ENCODE measurements around the gene CHMP2B. TPM values are rescaled to one million over a fixed set of nuclear protein-coding genes. Genes with fewer than 3 reads are reported as not detected.
A peak's percentile ranks its signal among the peaks of the same experiment; 100 is the strongest.

CHMP2B gene
- polyA plus RNA-seq, 1 donor from 2014 or later = 59.3 TPM

DNA sequence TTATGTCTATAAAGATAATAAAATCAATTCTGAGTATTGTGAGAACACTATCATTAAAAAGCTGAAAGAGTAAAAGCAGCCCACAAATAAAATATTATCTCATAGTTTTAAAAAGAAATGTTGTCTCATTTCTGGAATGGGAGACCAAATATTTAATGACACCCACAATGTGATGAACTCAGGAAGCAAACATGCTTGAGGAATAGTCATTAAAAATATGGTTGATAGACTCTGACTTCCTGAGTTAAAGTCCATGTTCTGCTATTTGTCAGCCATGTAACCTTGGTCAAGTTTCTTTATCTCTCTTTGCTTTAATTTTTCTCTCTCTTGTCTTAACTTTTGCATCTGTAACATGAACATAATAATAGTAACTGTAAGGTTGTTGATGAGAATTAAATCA lies 35.5 kb upstream of the CHMP2B start:
- Histone ChIP-seq H3K4me2 (ENCODE audit: low read length) (no peak overlapping the region), H3K27me3 (ENCODE audit: insufficient read depth, low read depth, low read length) (no peaks in the 10 kb centered on the region), H2AFZ (ENCODE audit: low read depth, low read length) (no peak overlapping the region), H3K79me2 (replicated peaks; ENCODE audit: insufficient read depth, low read length) (no peaks in the 10 kb centered on the region), H4K20me1 (ENCODE audit: insufficient read depth) (no peaks in the 10 kb centered on the region), H3K9ac (ENCODE audit: low read length) (no peak overlapping the region), H3K9me2 (ENCODE audit: insufficient read depth, low read length) (no peaks in the 10 kb centered on the region), H3F3A (ENCODE audit: insufficient read depth, low read length, poor library complexity, severe bottlenecking) (no peaks in the 10 kb centered on the region), H3K27ac (ENCODE audit: low read length) (no peak overlapping the region), H3K36me3 (ENCODE audit: insufficient read depth, low read length) (no peaks in the 10 kb centered on the region), H3K4me3 (ENCODE audit: low read length) (no peak overlapping the region), H3K9me3 (ENCODE audit: low read length) (no peaks in the 10 kb centered on the region)
- TF ChIP-seq RAD21 (conservative IDR thresholded peaks at IDR 0.05) = no peak
- TF ChIP-seq EP300 (conservative IDR thresholded peaks at IDR 0.05; ENCODE audit: poor library complexity, severe bottlenecking) = no peak
- no peak for TF ChIP-seq MXI1 (conservative IDR thresholded peaks at IDR 0.05; ENCODE audit: poor library complexity, severe bottlenecking)
- no peak for TF ChIP-seq SMC3 (conservative IDR thresholded peaks at IDR 0.05; ENCODE audit: poor library complexity)

DNA sequence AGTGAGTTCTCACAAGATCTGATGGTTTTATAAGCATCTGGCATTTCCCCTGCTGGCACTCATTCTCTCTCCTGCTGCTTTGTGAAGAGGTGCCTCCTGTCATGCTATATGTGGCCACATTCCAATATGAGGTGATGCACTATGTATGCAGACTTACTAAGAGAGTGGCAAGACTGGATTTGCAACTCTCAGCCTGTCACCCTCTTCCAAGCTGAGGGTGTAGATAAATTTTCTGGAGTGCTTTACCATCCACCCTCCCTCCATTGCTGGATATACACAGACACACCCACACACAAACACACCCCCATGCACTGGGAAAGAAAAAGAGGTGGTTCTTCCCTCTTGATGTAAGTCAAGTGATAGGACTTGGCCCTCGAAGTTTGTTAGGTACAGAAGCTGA lies 30.2 kb upstream of the CHMP2B start:
- no peaks in the 10 kb centered on the region for H3K79me2 ChIP-seq (replicated peaks; ENCODE audit: insufficient read depth, low read length)
- no peaks in the 10 kb centered on the region for H3K36me3 ChIP-seq (ENCODE audit: insufficient read depth, low read length)
- H3F3A ChIP-seq (ENCODE audit: insufficient read depth, low read length, poor library complexity, severe bottlenecking) = no peaks in the 10 kb centered on the region
- no peak overlapping the region for H3K4me3 ChIP-seq (ENCODE audit: low read length)
- TF ChIP-seq POLR2AphosphoS5 (IDR thresholded peaks at IDR 0.05) (no peak), EZH2 (IDR thresholded peaks at IDR 0.05; ENCODE audit: borderline replicate concordance, insufficient read depth, low read length, poor library complexity, severe bottlenecking) (no peak)
- no peaks in the 10 kb centered on the region for H3K27me3 ChIP-seq (ENCODE audit: insufficient read depth, low read depth, low read length)
- H3K9ac ChIP-seq (ENCODE audit: low read length) = no peak overlapping the region
- H3K4me2 ChIP-seq (ENCODE audit: low read length) = no peak overlapping the region
- no peaks in the 10 kb centered on the region for H3K9me2 ChIP-seq (ENCODE audit: insufficient read depth, low read length)
- no peaks in the 10 kb centered on the region for H4K20me1 ChIP-seq (ENCODE audit: insufficient read depth)
- H2AFZ ChIP-seq (ENCODE audit: low read depth, low read length) = no peak overlapping the region
- no peak overlapping the region for H3K27ac ChIP-seq (ENCODE audit: low read length)
- H3K9me3 ChIP-seq (ENCODE audit: low read length) = no peaks in the 10 kb centered on the region

DNA sequence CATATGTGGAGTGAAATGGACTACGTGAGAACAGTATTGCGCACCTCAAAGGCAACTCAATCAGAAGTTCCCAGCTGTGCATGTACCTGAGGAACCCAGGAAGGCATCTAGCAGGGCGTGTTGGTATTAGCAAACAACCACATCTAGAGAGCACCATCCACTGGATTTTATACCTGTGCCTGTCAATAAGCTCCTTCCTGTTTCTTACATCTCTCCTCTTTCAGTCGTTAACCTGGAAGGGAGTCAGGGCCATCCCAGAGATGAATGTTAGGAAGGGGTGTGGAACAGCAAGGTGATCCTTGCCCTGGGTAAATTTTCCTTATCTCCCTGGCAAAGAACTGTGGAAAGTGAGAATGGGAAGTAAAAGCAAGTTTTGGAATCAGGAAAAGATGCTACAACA lies 29.6 kb upstream of the CHMP2B start:
- H3K27ac ChIP-seq (ENCODE audit: low read length) = no peak overlapping the region
- H3F3A ChIP-seq (ENCODE audit: insufficient read depth, low read length, poor library complexity, severe bottlenecking) = no peaks in the 10 kb centered on the region
- H3K79me2 ChIP-seq (replicated peaks; ENCODE audit: insufficient read depth, low read length) = no peaks in the 10 kb centered on the region
- H3K9me3 ChIP-seq (ENCODE audit: low read length) = no peaks in the 10 kb centered on the region
- no peak overlapping the region for H3K4me3 ChIP-seq (ENCODE audit: low read length)
- no peak for TF ChIP-seq TAF1 (IDR thresholded peaks at IDR 0.05; ENCODE audit: low read depth)
- no peak for TF ChIP-seq SMC3 (conservative IDR thresholded peaks at IDR 0.05; ENCODE audit: poor library complexity)
- no peak for TF ChIP-seq EZH2 (IDR thresholded peaks at IDR 0.05; ENCODE audit: borderline replicate concordance, insufficient read depth, low read length, poor library complexity, severe bottlenecking)
- TF ChIP-seq RAD21 (conservative IDR thresholded peaks at IDR 0.05) = no peak
- no peak for TF ChIP-seq MXI1 (conservative IDR thresholded peaks at IDR 0.05; ENCODE audit: poor library complexity, severe bottlenecking)
- TF ChIP-seq POLR2AphosphoS5 (IDR thresholded peaks at IDR 0.05) = no peak
- no peaks in the 10 kb centered on the region for H3K27me3 ChIP-seq (ENCODE audit: insufficient read depth, low read depth, low read length)
- no peaks in the 10 kb centered on the region for H3K36me3 ChIP-seq (ENCODE audit: insufficient read depth, low read length)
- no peaks in the 10 kb centered on the region for H4K20me1 ChIP-seq (ENCODE audit: insufficient read depth)
- H3K9me2 ChIP-seq (ENCODE audit: insufficient read depth, low read length) = no peaks in the 10 kb centered on the region
- H2AFZ ChIP-seq (ENCODE audit: low read depth, low read length) = no peak overlapping the region
- H3K9ac ChIP-seq (ENCODE audit: low read length) = no peak overlapping the region
- no peak overlapping the region for H3K4me2 ChIP-seq (ENCODE audit: low read length)

DNA sequence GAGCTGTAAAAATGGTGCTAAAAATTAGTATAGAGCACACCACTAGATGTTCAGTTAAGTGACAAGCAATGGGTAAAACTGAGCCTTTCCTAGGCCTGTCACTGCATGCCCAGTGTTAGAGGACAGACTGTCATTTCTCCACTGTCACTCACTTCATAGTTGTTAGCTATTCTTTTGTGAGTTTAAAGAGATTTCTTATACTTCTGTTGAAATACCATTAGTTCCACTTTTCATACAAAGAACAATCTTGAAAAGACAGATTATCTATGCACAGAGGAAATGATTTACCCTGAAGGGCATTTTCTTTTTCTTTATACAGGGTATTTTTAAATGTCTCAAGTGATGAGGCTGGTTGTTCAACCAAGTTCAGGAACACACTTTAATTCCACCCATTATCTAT lies 28.3 kb upstream of the CHMP2B start:
- H3K9ac ChIP-seq (ENCODE audit: low read length) = no peak overlapping the region
- no peaks in the 10 kb centered on the region for H3K79me2 ChIP-seq (replicated peaks; ENCODE audit: insufficient read depth, low read length)
- no peak overlapping the region for H2AFZ ChIP-seq (ENCODE audit: low read depth, low read length)
- no peak overlapping the region for H3K27ac ChIP-seq (ENCODE audit: low read length)
- H3K4me2 ChIP-seq (ENCODE audit: low read length) = no peak overlapping the region
- no peaks in the 10 kb centered on the region for H3F3A ChIP-seq (ENCODE audit: insufficient read depth, low read length, poor library complexity, severe bottlenecking)
- H3K4me3 ChIP-seq (ENCODE audit: low read length) = no peak overlapping the region
- no peaks in the 10 kb centered on the region for H3K36me3 ChIP-seq (ENCODE audit: insufficient read depth, low read length)
- H4K20me1 ChIP-seq (ENCODE audit: insufficient read depth) = no peaks in the 10 kb centered on the region
- no peaks in the 10 kb centered on the region for H3K27me3 ChIP-seq (ENCODE audit: insufficient read depth, low read depth, low read length)
- H3K9me2 ChIP-seq (ENCODE audit: insufficient read depth, low read length) = no peaks in the 10 kb centered on the region
- H3K9me3 ChIP-seq (ENCODE audit: low read length) = no peaks in the 10 kb centered on the region
- TF ChIP-seq POLR2AphosphoS5 (IDR thresholded peaks at IDR 0.05) (peak; percentile 39), EP300 (conservative IDR thresholded peaks at IDR 0.05; ENCODE audit: poor library complexity, severe bottlenecking) (peak; percentile 59), RAD21 (conservative IDR thresholded peaks at IDR 0.05) (no peak), TAF1 (IDR thresholded peaks at IDR 0.05; ENCODE audit: low read depth) (no peak)
